Common myeloid progenitor, CD34-positive (primary cell): ENCODE data around the gene NT5C2.
"Not testable (repeated sequence)": the region's sequence is repeated elsewhere in the genome, so short reads cannot be mapped to it uniquely, and the experiment has no call there.

Source experiments
- CTCF ChIA-PET: fragments of 350-600 bp; sonication (Branson Sonifier 250); formaldehyde crosslinking; loops from one replicate; lab custom pipeline; 2021; ENCODE audit warnings: antibody characterized with exemption; lab: Charles Lee
- POLR2A ChIA-PET: fragments of 350-600 bp; sonication (Branson Sonifier 250); formaldehyde crosslinking; loops from one replicate; lab custom pipeline; 2021; ENCODE audit warnings: antibody characterized with exemption; lab: Charles Lee
- DNase-seq, 3 donors: peaks; one replicate each; pipeline versions ENCODE4 v3.0.0 to v3.0.0-alpha.2; 2013
- H3K27ac ChIP-seq, 2 experiments: 1 replicate in 1 of 2; 2 replicates in 1 of 2; pipeline ENCODE4 v1.7.0; 2013; ENCODE audit warnings: inconsistent platforms in 2 of 2, low read length in 2 of 2, mild to moderate bottlenecking in 2 of 2, low read depth in 1 of 2, moderate library complexity in 1 of 2; ENCODE audit not compliant: severe bottlenecking in 2 of 2, insufficient read depth in 1 of 2, poor library complexity in 1 of 2
- H3K27me3 ChIP-seq, 5 experiments: replicated peaks in 2 of 5; 1 replicate in 3 of 5; 2 replicates in 2 of 5; pipeline versions ENCODE4 v1.6.1 to v1.7.0; 2013; ENCODE audit warnings: low read length in 4 of 5, mild to moderate bottlenecking in 2 of 5, moderate library complexity in 2 of 5, inconsistent platforms in 1 of 5; ENCODE audit not compliant: insufficient read depth in 5 of 5, control insufficient read depth in 4 of 5
- H3K36me3 ChIP-seq, 4 experiments: 1 replicate in 2 of 4; 2 replicates in 2 of 4; pipeline versions ENCODE4 v1.6.1 to v1.7.0; 2013; ENCODE audit warnings: low read length in 3 of 4, control low read depth in 1 of 4, mild to moderate bottlenecking in 1 of 4; ENCODE audit not compliant: control insufficient read depth in 4 of 4, insufficient read depth in 4 of 4
- H3K4me1 ChIP-seq, 4 experiments: 1 replicate in 3 of 4; 2 replicates in 1 of 4; pipeline versions ENCODE4 v1.6.1 to v1.7.1; 2013; ENCODE audit warnings: low read length in 3 of 4, mild to moderate bottlenecking in 3 of 4, control low read depth in 1 of 4, inconsistent platforms in 1 of 4, moderate library complexity in 1 of 4; ENCODE audit not compliant: control insufficient read depth in 4 of 4, insufficient read depth in 4 of 4; ENCODE audit errors: control extremely low read depth in 1 of 4
- H3K4me3 ChIP-seq, 7 experiments: 1 replicate in 4 of 7; 2 replicates in 3 of 7; pipeline versions ENCODE4 v1.5.1 to v1.7.0; 2013; ENCODE audit warnings: mild to moderate bottlenecking in 7 of 7, low read length in 6 of 7, moderate library complexity in 6 of 7, inconsistent platforms in 2 of 7, low read depth in 2 of 7, control low read depth in 1 of 7; ENCODE audit not compliant: insufficient read depth in 4 of 7, control insufficient read depth in 1 of 7; ENCODE audit errors: extremely low read depth in 1 of 7
- H3K9me3 ChIP-seq, 5 experiments: 1 replicate in 4 of 5; 2 replicates in 1 of 5; pipeline versions ENCODE4 v1.6.1 to v1.7.1; 2013; ENCODE audit warnings: low read length in 4 of 5, mild to moderate bottlenecking in 2 of 5, inconsistent platforms in 1 of 5, low read depth in 1 of 5, moderate library complexity in 1 of 5; ENCODE audit not compliant: control insufficient read depth in 4 of 5, insufficient read depth in 2 of 5; ENCODE audit errors: control extremely low read depth in 1 of 5
- WGBS: methylation state at CpG from one replicate; pipeline ENCODE4 v1.1.5; 2013; ENCODE audit not compliant: insufficient coverage; 5-methylcytosine and 5-hydroxymethylcytosine counted together

NT5C2 gene

GRCh38 chr10:103231047-103231551, 38.0 kb upstream of the NT5C2 start:
- ChIA-PET CTCF (interaction anchor here (1.0 to 2.1 kb wide), 2 partner anchors 11 to 13 kb away, joined by 3 to 7 read pairs; no protein-coding TSS in a partner anchor), POLR2A (no interaction called here)
- H3K4me1 ChIP-seq, result peaks cover 0 to 5% (median 0%) of the 10 kb centered on the region in 4 experiments
- H3K27ac ChIP-seq, result no peak overlapping the region
- no peak overlapping the region for H3K4me3 ChIP-seq
- H3K27me3 ChIP-seq, result no peaks in the 10 kb centered on the region
- H3K36me3 ChIP-seq, result no peaks in the 10 kb centered on the region
- H3K9me3 ChIP-seq, result no peaks in the 10 kb centered on the region
- whole genome bisulfite sequencing, result 100% methylated on average over 1 of the region's 4 CpGs
- DNase-seq, result no peak

GRCh38 chr10:103227416-103227815, 34.3 kb upstream of the NT5C2 start:
- ChIA-PET CTCF (interaction anchor here (0.7 to 1.4 kb wide), 3 partner anchors 8 to 117 kb away, joined by 3 read pairs; no protein-coding TSS in a partner anchor), POLR2A (no interaction called here)
- H3K4me3 ChIP-seq, result no peak overlapping the region
- WGBS, result 83% methylated on average over 1 of the region's 1 CpG
- H3K9me3 ChIP-seq, result peaks cover 0 to 22% (median 12%) of the 10 kb centered on the region in 5 experiments
- no peaks in the 10 kb centered on the region for H3K36me3 ChIP-seq
- DNase-seq, result no peak
- H3K27me3 ChIP-seq, result no peaks in the 10 kb centered on the region
- H3K27ac ChIP-seq, result no peak overlapping the region
- peaks cover 0 to 5% (median 0%) of the 10 kb centered on the region in 4 experiments for H3K4me1 ChIP-seq

GRCh38 chr10:103225939-103226338, 32.9 kb upstream of the NT5C2 start:
- Histone ChIP-seq H3K4me3 (no peak overlapping the region), H3K36me3 (no peaks in the 10 kb centered on the region), H3K27me3 (no peaks in the 10 kb centered on the region), H3K4me1 (peaks cover 0 to 5% (median 0%) of the 10 kb centered on the region in 4 experiments), H3K9me3 (peaks cover 0 to 23% (median 13%) of the 10 kb centered on the region in 5 experiments), H3K27ac (no peak overlapping the region)
- ChIA-PET CTCF (interaction anchor here (0.6 to 1.5 kb wide), 3 partner anchors 9 to 23 kb away, joined by 3 to 4 read pairs (median 3); no protein-coding TSS in a partner anchor), POLR2A (no interaction called here)
- DNase-seq, result no peak

DNA sequence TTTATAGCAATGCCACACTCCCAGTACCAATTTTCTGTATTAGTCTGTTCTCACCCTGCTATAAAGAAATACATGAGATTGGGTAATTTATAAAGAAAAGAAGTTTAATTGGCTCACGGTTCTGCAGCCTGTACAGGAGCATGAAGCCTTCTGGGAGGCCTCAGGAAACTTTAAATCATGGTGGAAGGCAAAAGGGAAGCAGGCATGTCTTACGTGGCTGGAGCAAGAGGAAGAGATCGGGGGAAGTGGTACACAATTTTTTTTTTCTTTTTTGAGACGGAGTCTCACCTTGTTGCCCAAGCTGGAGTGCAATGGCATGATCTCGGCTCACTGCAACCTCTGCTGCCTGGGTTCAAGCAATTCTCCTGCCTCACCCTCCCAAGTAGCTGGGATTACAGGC, 31.6 kb upstream of the NT5C2 start:
- H3K4me1 ChIP-seq, H3K27me3 ChIP-seq, H3K4me3 ChIP-seq, H3K36me3 ChIP-seq, CTCF ChIA-PET, H3K27ac ChIP-seq, POLR2A ChIA-PET: not testable (repeated sequence)
- peaks cover 0 to 23% (median 13%) of the 10 kb centered on the region in 5 experiments for H3K9me3 ChIP-seq
- peak in 1 of 3 donors; percentile 15 for DNase-seq
- WGBS, result 15% methylated on average over 4 of the region's 5 CpGs

- H3K4me3 ChIP-seq, result no peak overlapping the region
- H3K4me1 ChIP-seq, result peaks cover 0 to 5% (median 0%) of the 10 kb centered on the region in 4 experiments
- DNase-seq, result peak in 2 of 3 donors; percentile 26 to 36
- H3K9me3 ChIP-seq, result peaks cover 0 to 23% (median 13%) of the 10 kb centered on the region in 5 experiments
- H3K27me3 ChIP-seq, result no peaks in the 10 kb centered on the region
- H3K36me3 ChIP-seq, result no peaks in the 10 kb centered on the region
- CTCF ChIA-PET, result no interaction called here
- H3K27ac ChIP-seq, result no peak overlapping the region
- POLR2A ChIA-PET, result no interaction called here
- 96% methylated on average over 4 of the region's 4 CpGs for WGBS
Observed at GRCh38 chr10:103224133-103224532, 31.1 kb upstream of the NT5C2 start.

DNA sequence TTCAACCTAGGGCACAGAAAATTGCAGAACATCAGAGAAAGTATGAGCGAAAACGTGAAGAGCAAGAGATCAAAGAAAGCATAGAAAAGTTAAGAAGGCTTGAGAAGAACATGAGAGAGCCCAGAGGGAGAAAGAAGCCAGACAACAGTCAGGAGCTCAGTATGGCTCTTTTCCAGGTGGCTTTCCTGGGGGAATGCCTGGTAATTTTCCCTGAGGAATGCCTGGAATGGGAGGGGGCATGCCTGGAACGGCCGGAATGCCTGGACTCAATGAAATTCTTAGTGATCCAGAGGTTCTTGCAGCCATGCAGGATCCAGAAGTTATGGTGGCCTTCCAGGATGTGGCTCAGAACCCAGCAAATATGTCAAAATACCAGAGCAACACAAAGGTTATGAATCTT, 23.3 kb upstream of the NT5C2 start:
- H3K36me3 ChIP-seq, POLR2A ChIA-PET, H3K9me3 ChIP-seq, DNase-seq, H3K27ac ChIP-seq, H3K4me1 ChIP-seq, H3K27me3 ChIP-seq, H3K4me3 ChIP-seq: not testable (repeated sequence)
- CTCF ChIA-PET, result interaction anchor here (1.2 kb wide), 1 partner anchor 44 kb away, joined by 5 read pairs; no protein-coding TSS in a partner anchor
- WGBS, result 95% methylated on average over 2 of the region's 4 CpGs

- Histone ChIP-seq H3K27me3 (no peaks in the 10 kb centered on the region), H3K9me3 (peaks cover 0 to 5% (median 0%) of the 10 kb centered on the region in 5 experiments), H3K4me1 (no peaks in the 10 kb centered on the region), H3K36me3 (no peaks in the 10 kb centered on the region), H3K4me3 (no peak overlapping the region), H3K27ac (no peak overlapping the region)
- WGBS, result 100% methylated on average over 2 of the region's 5 CpGs
- ChIA-PET POLR2A (no interaction called here), CTCF (interaction anchor here (1.2 to 1.6 kb wide), 2 partner anchors 7 to 43 kb away, joined by 3 to 5 read pairs; no protein-coding TSS in a partner anchor)
- no peak for DNase-seq
Observed at GRCh38 chr10:103215601-103216000, 22.5 kb upstream of the NT5C2 start.
